ENCODE data around the gene LDLRAD4.
"Not testable (repeated sequence)": the region's sequence is repeated elsewhere in the genome, so short reads cannot be mapped to it uniquely, and the experiment has no call there.

LDLRAD4 gene

DNA sequence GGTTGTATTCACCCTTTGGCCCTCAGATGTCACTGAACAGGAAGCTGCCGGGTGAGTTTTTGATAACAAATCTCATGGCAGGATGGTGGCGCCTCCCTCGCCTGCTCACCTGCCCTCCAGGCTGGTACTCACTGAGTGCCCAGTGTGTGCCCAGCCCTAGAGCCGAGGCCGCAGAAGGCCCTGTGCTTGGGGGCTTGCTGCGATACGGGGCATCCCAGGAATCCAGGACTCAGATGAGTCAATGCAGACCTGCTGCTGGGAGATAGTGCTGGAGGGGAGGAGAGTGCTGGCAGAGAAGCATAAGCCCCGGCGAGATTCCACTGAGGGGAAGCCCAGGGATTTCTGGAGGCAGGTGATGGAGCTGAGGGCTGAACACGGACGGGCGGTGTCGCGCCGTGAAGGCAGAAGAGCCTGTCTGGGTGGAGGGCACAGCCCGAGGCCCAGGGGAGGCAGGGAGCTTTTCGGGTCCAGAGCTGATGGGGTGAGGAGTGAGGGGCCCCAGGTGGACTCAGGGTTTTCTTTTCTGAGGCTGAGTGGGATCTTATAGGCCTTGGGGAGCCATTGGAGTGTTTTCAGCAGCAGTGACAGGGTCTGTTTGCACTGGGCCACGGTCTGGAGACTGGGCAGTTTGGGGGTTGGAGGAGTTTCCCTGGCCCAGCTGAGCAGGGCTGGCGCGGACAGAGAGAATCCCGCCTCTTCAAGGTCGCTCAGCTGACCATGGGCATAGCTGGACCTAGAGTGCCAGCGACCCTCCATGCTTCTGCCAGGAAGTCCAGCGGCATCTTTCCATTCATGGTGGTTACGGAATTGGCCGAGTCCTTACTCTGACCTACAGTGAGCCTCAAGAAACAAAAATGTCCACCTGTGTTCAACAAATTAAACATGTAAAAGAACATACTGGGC, 35.5 kb downstream of the LDLRAD4 start:
- DNase-seq = no peak

- no peak for DNase-seq
Measured at GRCh38 chr18:13254971-13255927, 36.7 kb downstream of the LDLRAD4 start.

- DNase-seq = no peak
Measured at GRCh38 chr18:13256444-13257305, 38.1 kb downstream of the LDLRAD4 start.

GRCh38 chr18:13257361-13257980, 38.9 kb downstream of the LDLRAD4 start:
- no peak for DNase-seq

- no peak for DNase-seq
Measured at GRCh38 chr18:13258921-13259320, 40.4 kb downstream of the LDLRAD4 start.

- DNase-seq = no peak
Measured at GRCh38 chr18:13259701-13260100, 41.1 kb downstream of the LDLRAD4 start.

GRCh38 chr18:13260197-13260934, 41.8 kb downstream of the LDLRAD4 start:
- no peak for DNase-seq

GRCh38 chr18:13260935-13261640, 42.5 kb downstream of the LDLRAD4 start:
- no peak for DNase-seq

GRCh38 chr18:13261661-13262357, 43.2 kb downstream of the LDLRAD4 start:
- no peak for DNase-seq

DNA sequence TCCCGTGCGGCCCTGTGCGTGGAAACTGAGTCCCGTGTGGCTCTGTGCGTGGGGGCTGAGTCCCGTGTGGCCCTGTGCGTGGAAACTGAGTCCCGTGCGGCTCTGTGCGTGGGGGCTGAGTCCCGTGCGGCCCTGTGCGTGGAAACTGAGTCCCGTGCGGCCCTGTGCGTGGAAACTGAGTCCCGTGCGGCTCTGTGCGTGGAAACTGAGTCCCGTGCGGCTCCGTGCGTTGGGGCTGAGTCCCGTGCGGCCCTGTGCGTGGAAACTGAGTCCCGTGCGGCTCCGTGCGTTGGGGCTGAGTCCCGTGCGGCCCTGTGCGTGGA, 43.8 kb downstream of the LDLRAD4 start:
- not testable (repeated sequence) for DNase-seq

DNA sequence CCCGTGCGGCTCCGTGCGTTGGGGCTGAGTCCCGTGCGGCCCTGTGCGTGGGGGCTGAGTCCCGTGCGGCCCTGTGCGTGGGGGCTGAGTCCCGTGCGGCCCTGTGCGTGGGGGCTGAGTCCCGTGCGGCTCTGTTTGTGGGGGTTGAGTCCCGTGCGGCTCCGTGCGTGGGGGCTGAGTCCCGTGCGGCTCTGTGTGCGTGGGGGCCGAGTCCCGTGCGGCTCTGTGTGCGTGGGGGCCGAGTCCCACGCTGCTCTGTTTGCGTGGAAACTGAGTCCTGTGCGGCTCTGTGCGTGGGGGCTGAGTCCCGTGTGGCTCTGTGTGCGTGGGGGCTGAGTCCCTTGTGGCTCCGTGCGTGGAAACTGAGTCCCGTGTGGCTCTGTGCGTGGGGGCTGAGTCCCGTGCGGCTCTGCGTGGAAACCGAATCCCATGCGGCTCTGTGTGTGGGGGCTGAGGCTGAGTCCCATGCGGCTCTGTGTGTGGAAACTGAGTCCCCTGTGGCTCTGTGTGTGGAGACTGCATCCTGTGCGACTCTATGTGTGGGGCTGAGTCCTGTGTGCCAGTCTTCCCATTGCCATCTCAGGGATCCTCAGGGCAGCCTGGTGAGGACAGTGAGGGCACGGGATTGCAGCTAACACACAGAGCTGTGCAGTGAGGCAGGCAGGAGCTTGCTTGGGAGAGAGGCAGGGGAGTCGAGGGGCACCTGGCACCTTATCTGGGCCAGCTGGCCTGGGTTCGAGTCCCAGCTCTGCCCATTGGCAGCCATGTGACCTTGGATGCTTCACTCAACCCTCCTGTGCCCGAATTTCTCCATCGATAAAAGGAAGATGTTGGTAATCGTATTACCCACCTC, 44.5 kb downstream of the LDLRAD4 start:
- no peak for DNase-seq

DNA sequence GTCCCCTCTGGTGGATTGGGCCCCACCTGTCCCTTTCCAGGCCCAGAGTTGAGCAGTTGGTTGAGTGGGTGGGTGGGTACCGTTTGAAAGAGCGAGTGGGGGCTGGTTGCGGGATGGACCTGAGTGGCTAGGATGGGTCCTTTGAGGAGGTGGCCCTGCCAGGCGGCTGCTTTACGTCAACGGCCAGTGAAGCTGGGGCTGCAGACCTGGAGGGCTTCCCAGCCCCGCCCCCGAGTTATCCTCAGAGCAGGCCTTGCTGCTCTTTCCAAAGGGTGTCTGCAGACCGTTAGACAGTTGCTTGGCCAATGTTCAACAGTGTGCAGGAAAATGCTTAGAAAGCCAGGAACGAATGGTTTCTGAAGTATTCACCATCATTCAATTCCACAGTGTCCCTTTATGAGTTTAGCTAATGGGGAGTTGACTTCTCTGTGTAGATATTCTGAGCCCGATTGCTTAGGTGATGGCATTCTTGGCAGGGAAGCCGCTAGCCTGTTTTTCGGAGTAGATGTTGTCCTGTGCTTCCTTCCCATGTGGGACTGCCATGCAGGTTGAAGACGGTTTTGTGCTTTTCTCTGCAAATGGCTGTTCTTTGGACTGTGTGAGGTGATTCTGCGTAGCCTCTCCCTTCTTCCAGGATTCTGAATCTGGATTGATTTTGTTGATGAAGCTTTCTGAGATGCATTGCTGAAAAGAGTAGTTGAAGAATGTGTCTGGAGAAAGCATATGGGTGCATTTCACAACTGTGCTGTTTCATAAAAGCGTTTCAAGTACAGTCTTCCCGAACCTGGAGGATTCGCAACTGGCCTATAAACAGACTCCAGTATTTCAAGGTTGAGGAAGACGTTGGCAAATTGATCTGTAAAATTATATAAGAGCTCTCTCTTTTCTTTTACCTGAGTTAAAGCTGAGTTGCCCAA, 45.8 kb downstream of the LDLRAD4 start:
- DNase-seq = no peak

DNA sequence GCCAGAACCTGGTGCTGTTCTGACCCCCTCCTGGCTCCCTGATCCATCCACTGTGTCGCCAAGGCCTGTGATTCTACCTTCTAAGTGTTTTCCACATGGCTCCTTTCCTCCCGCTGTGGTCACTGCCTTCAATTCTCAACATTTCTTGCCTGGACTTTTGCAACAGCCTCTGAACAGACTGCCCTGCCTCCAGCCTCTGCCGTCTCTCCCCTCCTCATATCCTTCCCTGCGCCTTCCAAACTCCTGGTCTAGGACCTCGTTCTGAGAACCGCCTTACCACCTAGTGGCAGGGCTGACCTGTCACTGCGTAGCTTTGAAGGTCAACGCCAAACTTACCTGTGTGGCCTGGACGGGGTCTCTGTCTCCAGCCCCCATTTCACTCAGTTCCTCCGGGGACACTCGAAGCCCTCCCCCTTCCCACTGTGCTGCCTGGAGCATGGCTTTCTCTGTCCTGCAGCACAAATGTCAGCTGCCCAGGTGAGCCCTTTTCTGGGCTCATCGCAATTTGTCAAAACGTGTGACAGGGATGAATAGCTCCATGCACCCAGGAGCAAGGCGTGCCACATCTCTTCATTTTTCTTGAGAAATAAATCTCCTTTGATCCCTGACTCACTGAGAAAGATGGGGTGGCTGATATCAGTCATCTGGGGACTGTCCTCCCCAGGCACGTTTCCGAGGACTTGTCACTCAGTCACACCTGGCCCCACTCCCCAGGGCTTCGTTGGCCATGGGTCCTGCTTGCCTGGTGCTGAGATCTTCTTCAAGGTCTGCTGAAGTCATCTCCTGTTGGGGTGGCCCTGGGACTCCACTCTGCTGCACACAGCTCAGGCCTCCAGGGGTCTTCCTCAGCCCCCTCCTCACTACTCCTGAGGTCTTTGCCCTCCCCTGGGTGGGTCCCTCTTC, 46.7 kb downstream of the LDLRAD4 start:
- DNase-seq = no peak

DNA sequence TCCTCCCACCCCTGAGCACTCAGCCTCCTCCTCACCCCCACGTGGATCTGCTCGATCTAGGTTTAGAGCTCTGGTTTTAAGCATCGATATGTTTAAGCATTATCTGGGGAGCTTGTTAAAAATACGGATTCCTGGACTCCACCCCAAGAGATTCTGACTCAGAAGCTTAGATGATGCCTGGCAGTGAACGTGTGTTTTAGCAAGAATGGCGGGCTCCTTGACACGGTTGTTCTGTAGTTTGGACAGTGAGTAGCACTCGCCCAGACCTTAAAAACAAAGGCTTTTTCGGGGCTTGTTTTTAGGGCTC, 47.3 kb downstream of the LDLRAD4 start:
- no peak for DNase-seq

GRCh38 chr18:13266218-13267100, 47.9 kb downstream of the LDLRAD4 start:
- no peak for DNase-seq

DNA sequence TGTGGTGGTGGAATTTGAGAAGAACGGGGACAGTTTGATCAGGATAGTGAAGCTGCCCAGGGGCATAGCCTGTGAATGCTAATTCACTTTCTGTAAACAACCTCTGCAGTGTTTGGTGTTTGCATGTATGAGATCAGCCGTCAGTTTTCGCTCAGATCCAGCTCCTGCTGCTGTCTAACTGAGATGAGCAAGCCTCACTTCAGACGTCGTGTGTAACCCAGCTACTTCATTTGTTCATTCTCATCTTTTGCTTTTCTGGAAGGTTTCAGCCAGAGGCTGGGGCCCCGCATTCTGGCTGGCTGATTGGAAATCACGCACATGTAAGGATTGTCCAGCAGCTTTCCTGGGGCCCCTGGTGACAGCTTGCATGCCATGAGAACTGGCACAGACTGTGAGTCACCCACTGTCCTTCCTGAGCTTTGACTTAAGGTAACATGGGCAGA, 48.9 kb downstream of the LDLRAD4 start:
- no peak for DNase-seq
